CD4-positive, CD25-positive, alpha-beta regulatory T cell (primary cell): Measurements from ENCODE around the gene PDE6D. TPM values are rescaled to one million over a fixed set of nuclear protein-coding genes. Genes with fewer than 3 reads are reported as not detected.

Experiments
- ATAC-seq, 2 donors: fragments of 150-1000 bp; cut with Tn5 transposase; one replicate each; pipeline ENCODE4 v1.10.0; 2021; ENCODE audit warnings: low read depth in 2 of 2, moderate number of reproducible peaks in 2 of 2, moderate library complexity in 1 of 2
- DNase-seq, 3 donors: peaks; one replicate each; pipeline versions ENCODE4 v3.0.0 to v3.0.0-alpha.2; 2012 to 2022; ENCODE audit warnings: mixed read lengths in 1 of 3
- H3K27ac ChIP-seq: one replicate; pipeline ENCODE4 v1.7.0; 2013; ENCODE audit warnings: mild to moderate bottlenecking, low read length; ENCODE audit not compliant: insufficient read depth, poor library complexity, severe bottlenecking
- H3K27me3 ChIP-seq: one replicate; pipeline ENCODE4 v1.7.0; 2013; ENCODE audit warnings: low read length; ENCODE audit not compliant: control insufficient read depth, insufficient read depth
- H3K36me3 ChIP-seq: one replicate; pipeline ENCODE4 v1.7.0; 2013; ENCODE audit warnings: mild to moderate bottlenecking, low read length, moderate library complexity; ENCODE audit not compliant: control insufficient read depth, insufficient read depth
- H3K4me1 ChIP-seq: 2 replicates; pipeline ENCODE4 v1.7.0; 2013; ENCODE audit warnings: mild to moderate bottlenecking, low read length; ENCODE audit not compliant: insufficient read depth, control insufficient read depth, poor library complexity, severe bottlenecking
- H3K4me3 ChIP-seq: one replicate; pipeline ENCODE4 v1.7.0; 2013; ENCODE audit warnings: low read depth, mild to moderate bottlenecking, low read length, moderate library complexity
- H3K9me3 ChIP-seq, 2 experiments: 1 replicate in 1 of 2; 2 replicates in 1 of 2; pipeline ENCODE4 v1.7.0; 2013; ENCODE audit warnings: low read length in 2 of 2, mild to moderate bottlenecking in 1 of 2, moderate library complexity in 1 of 2; ENCODE audit not compliant: control insufficient read depth in 2 of 2
- H3K27ac Mint-ChIP-seq, 3 donors: one replicate each; pipeline ENCODE4 v1.8.0; 2020 to 2022; ENCODE audit warnings: mild to moderate bottlenecking in 3 of 3, mixed read lengths in 3 of 3, moderate library complexity in 2 of 3
- H3K27me3 Mint-ChIP-seq: one replicate; pipeline ENCODE4 v1.8.0; 2022; ENCODE audit warnings: mild to moderate bottlenecking, mixed read lengths
- H3K36me3 Mint-ChIP-seq: one replicate; pipeline ENCODE4 v1.8.0; 2020; ENCODE audit warnings: mixed read lengths
- H3K4me1 Mint-ChIP-seq, 4 donors: one replicate each; pipeline ENCODE4 v1.8.0; 2020 to 2022; ENCODE audit warnings: mixed read lengths in 4 of 4, mild to moderate bottlenecking in 1 of 4
- H3K4me3 Mint-ChIP-seq, 4 donors: one replicate each; pipeline ENCODE4 v1.8.0; 2020 to 2022; ENCODE audit warnings: mild to moderate bottlenecking in 4 of 4, mixed read lengths in 4 of 4, moderate library complexity in 3 of 4
- H3K9me3 Mint-ChIP-seq, 7 donors: one replicate each; pipeline ENCODE4 v1.8.0; 2020 to 2022; ENCODE audit warnings: mixed read lengths in 7 of 7, mild to moderate bottlenecking in 3 of 7, moderate library complexity in 2 of 7
- polyA plus RNA-seq, 4 donors: library from polyadenylated mRNA; unstranded; fragments of 300-500 nt; fragmentation: Illumina TruSeq; gene quantifications; one replicate each; pipeline ENCODE4 v1.2.3, GENCODE V29; 2021
- total RNA-seq: library from RNA; stranded (reverse); gene quantifications from one replicate; pipeline ENCODE4 v1.2.3, GENCODE V29; 2022

Gene PDE6D
- total and polyA plus RNA-seq, 5 donors from 2014 or later: 25.7 to 82.2 (median 59.5) TPM

GRCh38 chr2:231706731-231707624 is 74.1 kb downstream of the PDE6D start:
- peak overlapping the region; percentile 93 to 99 (median 96) for H3K4me3 Mint-ChIP-seq
- H3K4me1 Mint-ChIP-seq: peaks cover 7 to 42% (median 26%) of the 10 kb centered on the region in 4 donors
- Histone ChIP-seq H3K4me3 (peak overlapping the region; percentile 87), H3K9me3 (no peaks in the 10 kb centered on the region), H3K27ac (peak overlapping the region; percentile 100), H3K27me3 (no peaks in the 10 kb centered on the region), H3K36me3 (peaks cover 9% of the 10 kb centered on the region), H3K4me1 (peaks cover 40% of the 10 kb centered on the region)
- H3K36me3 Mint-ChIP-seq: peaks cover 17% of the 10 kb centered on the region
- H3K9me3 Mint-ChIP-seq: peaks cover 0 to 5% (median 0%) of the 10 kb centered on the region in 7 donors
- peaks cover 24% of the 10 kb centered on the region for H3K27me3 Mint-ChIP-seq
- ATAC-seq (peak; percentile 47 to 51), DNase-seq (peak; percentile 94 to 99 (median 98))
- H3K27ac Mint-ChIP-seq: peak overlapping the region; percentile 100

- peaks cover 13% of the 10 kb centered on the region for H3K27me3 Mint-ChIP-seq
- H3K4me3 Mint-ChIP-seq: peak overlapping the region in 3 of 4 donors; percentile 79 to 92 (median 85)
- Histone ChIP-seq H3K4me3 (no peak overlapping the region), H3K9me3 (no peaks in the 10 kb centered on the region), H3K36me3 (no peaks in the 10 kb centered on the region), H3K4me1 (peaks cover 21% of the 10 kb centered on the region), H3K27me3 (no peaks in the 10 kb centered on the region), H3K27ac (no peak overlapping the region)
- peaks cover 0 to 5% (median 0%) of the 10 kb centered on the region in 7 donors for H3K9me3 Mint-ChIP-seq
- peaks cover 7% of the 10 kb centered on the region for H3K36me3 Mint-ChIP-seq
- H3K27ac Mint-ChIP-seq: peak overlapping the region in 2 of 3 donors; percentile 14 to 65
- peaks cover 0 to 32% (median 16%) of the 10 kb centered on the region in 4 donors for H3K4me1 Mint-ChIP-seq
- no peak for DNase-seq
- ATAC-seq: no peak
Observed at GRCh38 chr2:231704017-231704416, 77.1 kb downstream of the PDE6D start.

- H3K9me3 Mint-ChIP-seq: no peaks in the 10 kb centered on the region
- Histone ChIP-seq H3K9me3 (no peaks in the 10 kb centered on the region), H3K27ac (no peak overlapping the region), H3K27me3 (no peaks in the 10 kb centered on the region), H3K4me1 (peaks cover 15% of the 10 kb centered on the region), H3K4me3 (no peak overlapping the region), H3K36me3 (no peaks in the 10 kb centered on the region)
- peaks cover 0 to 22% (median 13%) of the 10 kb centered on the region in 4 donors for H3K4me1 Mint-ChIP-seq
- no peak overlapping the region for H3K4me3 Mint-ChIP-seq
- peaks cover 4% of the 10 kb centered on the region for H3K36me3 Mint-ChIP-seq
- no peak for DNase-seq
- peaks cover under 1% of the 10 kb centered on the region for H3K27me3 Mint-ChIP-seq
- H3K27ac Mint-ChIP-seq: no peak overlapping the region
- no peak for ATAC-seq
Observed at GRCh38 chr2:231701456-231702373, 79.4 kb downstream of the PDE6D start.

- Mint-ChIP-seq H3K4me1 (peaks cover 0 to 3% (median 1%) of the 10 kb centered on the region in 4 donors), H3K9me3 (no peaks in the 10 kb centered on the region), H3K4me3 (no peak overlapping the region), H3K27ac (no peak overlapping the region), H3K27me3 (peaks cover 5% of the 10 kb centered on the region), H3K36me3 (peaks cover 2% of the 10 kb centered on the region)
- Histone ChIP-seq H3K27ac (no peak overlapping the region), H3K4me3 (no peak overlapping the region), H3K27me3 (no peaks in the 10 kb centered on the region), H3K4me1 (no peaks in the 10 kb centered on the region), H3K36me3 (no peaks in the 10 kb centered on the region), H3K9me3 (no peaks in the 10 kb centered on the region)
- DNase-seq (no peak), ATAC-seq (no peak)
Observed at GRCh38 chr2:231699006-231699405, 82.1 kb downstream of the PDE6D start.

GRCh38 chr2:231696004-231696367 is 85.1 kb downstream of the PDE6D start:
- Mint-ChIP-seq H3K4me3 (no peak overlapping the region), H3K27ac (no peak overlapping the region), H3K9me3 (no peaks in the 10 kb centered on the region), H3K27me3 (peaks cover 5% of the 10 kb centered on the region), H3K36me3 (no peaks in the 10 kb centered on the region), H3K4me1 (no peaks in the 10 kb centered on the region)
- H3K27me3 ChIP-seq: no peaks in the 10 kb centered on the region
- H3K27ac ChIP-seq: no peak overlapping the region
- no peaks in the 10 kb centered on the region for H3K4me1 ChIP-seq
- no peak for ATAC-seq
- no peak for DNase-seq
- no peaks in the 10 kb centered on the region for H3K9me3 ChIP-seq
- H3K4me3 ChIP-seq: no peak overlapping the region
- H3K36me3 ChIP-seq: no peaks in the 10 kb centered on the region

- Histone ChIP-seq H3K36me3 (no peaks in the 10 kb centered on the region), H3K9me3 (no peaks in the 10 kb centered on the region), H3K4me1 (no peaks in the 10 kb centered on the region), H3K27me3 (no peaks in the 10 kb centered on the region), H3K27ac (no peak overlapping the region), H3K4me3 (no peak overlapping the region)
- H3K27ac Mint-ChIP-seq: peak overlapping the region in 1 of 3 donors; percentile 36
- peaks cover 5% of the 10 kb centered on the region for H3K27me3 Mint-ChIP-seq
- DNase-seq: no peak
- no peaks in the 10 kb centered on the region for H3K36me3 Mint-ChIP-seq
- ATAC-seq: no peak
- H3K4me1 Mint-ChIP-seq: no peaks in the 10 kb centered on the region
- H3K4me3 Mint-ChIP-seq: no peak overlapping the region
- H3K9me3 Mint-ChIP-seq: no peaks in the 10 kb centered on the region
Observed at GRCh38 chr2:231693956-231694355, 87.1 kb downstream of the PDE6D start.

GRCh38 chr2:231692847-231693246 is 88.2 kb downstream of the PDE6D start:
- Histone ChIP-seq H3K36me3 (no peaks in the 10 kb centered on the region), H3K4me1 (no peaks in the 10 kb centered on the region), H3K27ac (no peak overlapping the region), H3K27me3 (no peaks in the 10 kb centered on the region), H3K4me3 (no peak overlapping the region), H3K9me3 (no peaks in the 10 kb centered on the region)
- no peak overlapping the region for H3K27ac Mint-ChIP-seq
- no peaks in the 10 kb centered on the region for H3K4me1 Mint-ChIP-seq
- H3K4me3 Mint-ChIP-seq: no peak overlapping the region
- H3K9me3 Mint-ChIP-seq: no peaks in the 10 kb centered on the region
- DNase-seq (no peak), ATAC-seq (no peak)
- peaks cover 5% of the 10 kb centered on the region for H3K27me3 Mint-ChIP-seq
- no peaks in the 10 kb centered on the region for H3K36me3 Mint-ChIP-seq
